AG09309 (cell line): ENCODE measurements around the gene LIF.
A peak's percentile ranks its signal among the peaks of the same experiment; 100 is the strongest.

Source experiments
- DNase-seq: peaks from one replicate; pipeline ENCODE4 v3.0.0-alpha.2; 2010; ENCODE audit warnings: low read depth
- H3K4me3 ChIP-seq: 2 replicates; pipeline ENCODE4 v1.5.1; 2011; ENCODE audit warnings: mild to moderate bottlenecking, low read depth, low read length, moderate library complexity; ENCODE audit not compliant: control insufficient read depth
- TF ChIP-seq, protein P1 (sequence below): IDR thresholded peaks from 2 replicates; pipeline ENCODE4 v1.5.1; 2011; ENCODE audit warnings: mild to moderate bottlenecking, low read depth, low read length, inconsistent platforms; ENCODE audit not compliant: insufficient read depth, control insufficient read depth; ENCODE audit errors: missing control alignments

LIF gene

DNA sequence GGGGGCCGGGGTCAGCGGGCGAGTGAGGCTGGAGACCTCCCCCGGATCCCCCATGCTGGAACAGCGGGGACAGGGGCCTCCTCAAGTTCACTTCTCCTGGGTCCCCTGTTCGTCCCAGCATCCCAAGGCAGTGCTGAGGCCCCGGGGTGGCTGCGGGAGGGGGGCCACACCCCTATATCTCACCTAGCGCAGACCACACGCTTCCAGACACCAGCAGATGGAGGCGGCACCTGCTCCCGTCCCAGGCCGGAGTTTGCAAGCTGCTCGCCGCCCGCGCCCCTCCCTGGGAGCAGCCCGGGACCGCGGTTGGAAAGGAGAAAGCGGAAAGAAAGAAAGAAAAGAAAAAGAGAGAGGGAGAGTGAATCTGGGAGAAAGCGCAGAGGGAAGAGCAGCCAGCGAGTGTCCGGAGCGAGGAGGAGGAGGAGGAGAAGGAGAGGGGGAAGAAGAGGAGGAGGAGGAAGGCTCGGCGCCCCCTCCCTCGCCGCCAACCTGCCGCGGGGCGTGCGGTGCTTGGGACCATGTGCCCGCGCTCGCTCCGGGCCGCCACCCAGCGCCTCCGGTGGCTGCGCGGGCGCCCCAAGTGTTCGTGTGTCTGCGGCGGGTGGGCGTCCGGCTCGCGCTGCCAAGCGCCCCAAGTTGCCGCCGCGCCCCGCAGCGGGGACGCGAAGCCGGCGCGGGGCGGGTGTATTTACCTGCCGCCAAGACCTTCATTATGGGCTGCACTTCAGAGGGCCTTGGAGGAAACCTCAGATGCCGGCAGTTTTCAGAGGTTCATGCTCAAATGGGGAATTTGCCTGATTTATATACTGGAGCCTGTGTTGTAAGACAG is at the start of gene LIF:
Gene LIF, minus strand, starts transcription at position 775 of the 829 bp plus-strand sequence. Its CDS starts 64 bp downstream, at position 711.
- DNase-seq: no peak
- H3K4me3 ChIP-seq: peak within 1 kb of the TSS; percentile 39

DNA sequence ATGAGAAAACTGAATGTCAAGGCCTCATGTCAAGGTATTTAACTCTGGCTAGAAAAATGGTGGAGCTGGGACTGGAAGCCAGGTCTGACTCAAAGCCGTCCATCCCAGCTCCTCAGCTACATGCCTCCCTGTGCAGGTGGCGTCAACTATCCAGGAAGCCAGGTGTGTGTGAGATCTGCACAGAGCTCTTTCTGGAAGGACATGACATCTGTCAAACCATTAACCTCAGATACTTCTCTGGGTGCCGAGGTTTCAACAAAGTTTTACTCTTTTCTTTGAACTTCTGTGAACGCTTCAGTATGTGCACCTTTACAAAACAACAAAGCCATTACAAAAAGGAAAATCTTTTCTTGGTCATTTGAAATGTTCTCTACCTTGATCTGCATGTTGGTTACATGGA is 49.8 kb upstream of the LIF start:
- TF ChIP-seq, protein P1, sequence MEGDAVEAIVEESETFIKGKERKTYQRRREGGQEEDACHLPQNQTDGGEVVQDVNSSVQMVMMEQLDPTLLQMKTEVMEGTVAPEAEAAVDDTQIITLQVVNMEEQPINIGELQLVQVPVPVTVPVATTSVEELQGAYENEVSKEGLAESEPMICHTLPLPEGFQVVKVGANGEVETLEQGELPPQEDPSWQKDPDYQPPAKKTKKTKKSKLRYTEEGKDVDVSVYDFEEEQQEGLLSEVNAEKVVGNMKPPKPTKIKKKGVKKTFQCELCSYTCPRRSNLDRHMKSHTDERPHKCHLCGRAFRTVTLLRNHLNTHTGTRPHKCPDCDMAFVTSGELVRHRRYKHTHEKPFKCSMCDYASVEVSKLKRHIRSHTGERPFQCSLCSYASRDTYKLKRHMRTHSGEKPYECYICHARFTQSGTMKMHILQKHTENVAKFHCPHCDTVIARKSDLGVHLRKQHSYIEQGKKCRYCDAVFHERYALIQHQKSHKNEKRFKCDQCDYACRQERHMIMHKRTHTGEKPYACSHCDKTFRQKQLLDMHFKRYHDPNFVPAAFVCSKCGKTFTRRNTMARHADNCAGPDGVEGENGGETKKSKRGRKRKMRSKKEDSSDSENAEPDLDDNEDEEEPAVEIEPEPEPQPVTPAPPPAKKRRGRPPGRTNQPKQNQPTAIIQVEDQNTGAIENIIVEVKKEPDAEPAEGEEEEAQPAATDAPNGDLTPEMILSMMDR: no peak

More for the DNA sequence above, at the start of gene LIF:
- TF ChIP-seq, protein P1: no peak

DNA sequence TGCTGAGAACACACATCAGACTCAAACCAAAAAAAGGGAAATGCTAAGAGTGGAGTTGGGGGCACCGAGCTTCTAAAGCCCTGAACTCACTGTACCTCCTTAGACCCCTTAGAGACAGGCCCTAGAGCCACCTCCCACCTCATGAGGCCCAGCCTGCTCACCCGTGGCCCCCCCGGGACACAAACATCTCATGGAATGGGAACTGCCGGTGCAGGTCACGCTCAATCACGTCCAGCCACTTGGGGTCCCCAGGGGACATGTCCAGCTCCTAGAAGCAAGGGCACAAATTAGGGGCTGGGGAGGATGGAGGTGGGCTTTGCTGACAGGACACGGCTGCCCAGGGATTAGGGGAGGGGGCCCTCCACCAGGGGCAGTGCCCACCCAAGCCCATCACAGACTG is 49.0 kb upstream of the LIF start:
- TF ChIP-seq, protein P1: no peak
- no peak for DNase-seq
- no peak overlapping the region for H3K4me3 ChIP-seq

More for the DNA sequence above, 49.8 kb upstream of the LIF start:
- no peak overlapping the region for H3K4me3 ChIP-seq
- no peak for DNase-seq

DNA sequence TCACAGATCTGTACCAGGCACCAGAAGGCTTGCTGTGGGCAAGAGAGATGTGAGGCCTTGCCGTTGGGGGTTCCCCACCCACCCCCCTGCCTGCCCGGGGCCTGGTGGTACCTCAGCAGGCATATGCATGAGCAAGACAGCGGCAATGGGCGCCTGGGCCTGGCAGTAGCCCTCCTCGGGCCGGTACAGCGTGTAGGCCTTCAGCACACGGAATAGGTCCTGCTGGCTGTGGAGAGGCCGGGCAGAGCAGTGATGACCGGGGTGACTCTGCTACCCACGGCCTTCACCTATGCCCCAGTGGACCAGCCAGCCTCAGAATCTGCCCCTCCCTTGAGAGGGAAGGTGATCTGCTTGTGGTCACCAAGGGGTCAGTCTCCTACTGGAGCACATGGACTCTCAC is 48.3 kb upstream of the LIF start:
- DNase-seq: no peak
- no peak overlapping the region for H3K4me3 ChIP-seq
- TF ChIP-seq, protein P1: no peak

GRCh38 chr22:30294066-30294465 is 47.5 kb upstream of the LIF start:
- H3K4me3 ChIP-seq: no peak overlapping the region
- TF ChIP-seq, protein P1: no peak
- no peak for DNase-seq

DNA sequence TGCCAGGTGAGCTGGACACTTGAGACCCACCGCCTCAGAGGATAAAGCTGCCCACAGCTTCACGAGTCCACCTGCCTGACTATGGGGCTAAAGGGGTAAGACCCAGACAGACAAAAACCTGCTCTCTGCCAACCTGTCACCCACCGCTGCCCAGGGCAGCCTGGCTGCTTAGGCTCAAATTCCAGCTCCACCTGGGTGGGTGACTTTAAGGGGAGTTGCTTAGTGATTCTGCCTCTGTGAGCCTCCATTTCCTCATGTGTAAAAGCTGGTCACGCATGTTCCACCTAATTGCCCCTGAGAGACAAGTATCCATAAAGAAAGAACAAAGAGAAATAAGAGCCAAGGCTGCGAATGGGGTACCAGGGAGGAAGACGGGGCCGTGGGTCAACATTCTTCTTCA is 46.5 kb upstream of the LIF start:
- no peak overlapping the region for H3K4me3 ChIP-seq
- DNase-seq: no peak
- TF ChIP-seq, protein P1: no peak
